HG03025 (cell line): Measurements from ENCODE around the gene RAB11FIP4.

Experiments
- ATAC-seq: cut with Tn5 transposase; IDR thresholded peaks from one replicate; pipeline ENCODE4 v1.9.1; 2021; ENCODE audit warnings: mild to moderate bottlenecking, moderate library complexity; ENCODE audit not compliant: unreplicated experiment, low FRiP score

Gene RAB11FIP4

DNA sequence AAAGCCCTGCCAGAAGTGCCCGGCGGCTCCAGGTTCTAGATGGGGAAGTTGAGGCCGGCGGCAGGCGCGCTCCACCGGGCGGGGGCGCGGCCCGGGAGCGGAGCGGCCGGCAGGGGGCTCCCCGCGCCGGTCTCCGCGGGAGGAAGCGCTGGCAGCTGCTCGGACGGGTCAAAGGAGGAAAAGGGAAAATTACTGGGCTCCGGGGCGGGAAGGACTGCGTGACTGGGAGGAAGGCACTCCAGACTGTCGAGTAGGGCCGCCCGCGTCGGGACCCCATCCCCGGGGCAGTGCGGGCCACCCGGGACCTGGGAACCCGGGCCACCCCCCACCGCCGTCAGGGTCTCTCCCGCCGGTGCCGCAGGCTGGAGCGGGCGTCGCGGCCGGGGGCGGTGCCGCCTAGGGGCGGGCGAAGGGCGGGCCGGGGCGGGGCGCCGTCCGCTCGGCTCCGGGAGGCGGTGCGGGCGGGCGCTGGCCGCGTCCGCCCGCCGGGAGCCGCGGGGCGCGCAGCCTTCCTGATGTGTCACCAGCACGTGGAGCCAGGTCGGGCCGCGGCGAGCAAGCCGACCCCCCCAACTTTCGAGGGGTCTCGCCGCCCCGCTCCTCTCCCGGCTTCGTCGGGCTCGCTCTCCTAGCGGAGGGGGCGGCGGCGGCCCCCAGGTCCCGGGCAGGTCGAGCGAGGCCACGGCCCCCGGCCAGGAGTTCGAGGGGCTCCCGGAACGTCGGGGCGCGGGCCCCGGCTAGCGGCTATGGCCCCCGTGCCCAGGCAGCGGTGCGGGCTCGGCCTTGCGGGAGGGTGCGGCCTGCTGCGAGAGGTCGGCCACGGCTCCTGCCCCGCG is 167.5 kb downstream of the RAB11FIP4 start:
- ATAC-seq = no peak

GRCh38 chr17:31559584-31560501 is 168.4 kb downstream of the RAB11FIP4 start:
- ATAC-seq = no peak

- ATAC-seq = no peak
Measured at GRCh38 chr17:31560616-31561235, 169.3 kb downstream of the RAB11FIP4 start.

GRCh38 chr17:31561469-31562375 is 170.2 kb downstream of the RAB11FIP4 start:
- ATAC-seq = no peak

GRCh38 chr17:31562376-31562840 is 170.9 kb downstream of the RAB11FIP4 start:
- no peak for ATAC-seq

DNA sequence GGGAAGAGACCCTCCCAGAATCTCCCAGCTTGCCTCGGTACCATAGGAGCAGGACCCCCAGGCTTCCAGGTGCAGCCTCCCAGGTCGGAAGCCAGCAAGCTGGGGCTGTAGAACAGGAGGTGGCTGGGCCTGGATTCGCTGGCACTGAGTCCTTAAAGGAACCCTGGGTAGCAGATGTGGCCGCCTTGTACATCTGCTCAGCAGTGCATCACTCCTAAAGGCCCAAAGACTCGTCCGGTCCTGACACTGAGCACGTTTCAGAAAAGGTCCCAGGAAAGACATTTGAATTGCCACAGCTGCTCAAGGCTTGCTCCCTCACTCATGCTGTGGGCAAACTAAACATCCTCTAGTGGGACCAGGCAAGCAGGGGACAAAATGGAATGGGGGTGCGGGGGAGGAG is 172.8 kb downstream of the RAB11FIP4 start:
- ATAC-seq = no peak

- ATAC-seq = no peak
Measured at GRCh38 chr17:31564883-31565301, 173.4 kb downstream of the RAB11FIP4 start.

- ATAC-seq = no peak
Measured at GRCh38 chr17:31565652-31566051, 174.2 kb downstream of the RAB11FIP4 start.

DNA sequence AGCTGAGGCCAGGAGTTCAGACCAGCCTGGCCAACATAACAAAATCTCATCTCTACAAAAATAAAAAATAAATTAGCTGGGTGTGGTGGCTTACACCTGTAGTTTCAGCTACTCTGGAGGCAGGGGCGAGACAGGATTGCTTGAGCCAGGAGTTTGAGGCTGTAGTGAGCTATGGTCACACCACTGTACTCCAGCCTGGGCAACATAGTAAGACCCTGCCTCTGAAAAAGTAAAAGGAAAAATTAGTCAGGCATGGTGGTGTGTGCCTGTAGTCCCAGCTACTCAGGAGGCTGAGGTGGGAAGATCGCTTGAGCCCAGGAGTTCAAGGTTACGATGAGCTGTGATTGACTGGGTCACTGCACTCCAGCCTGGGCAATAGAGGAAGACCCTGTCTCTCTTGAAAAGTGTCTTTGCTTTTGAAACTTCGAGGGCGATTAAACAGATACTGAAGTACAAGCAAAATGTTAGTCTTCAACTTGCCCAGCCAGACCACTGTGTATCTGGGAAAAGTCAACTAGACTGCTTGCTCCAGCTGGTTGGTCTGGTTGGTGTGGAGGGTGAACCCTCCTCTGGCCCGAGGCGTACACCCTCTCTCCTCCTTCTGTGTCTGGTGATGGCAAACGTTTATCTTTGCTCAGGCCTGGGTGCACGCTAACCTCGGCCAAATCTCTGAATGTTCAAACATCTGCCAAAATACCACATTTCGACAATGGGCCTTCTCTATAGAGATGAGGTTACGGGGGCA is 174.9 kb downstream of the RAB11FIP4 start:
- no peak for ATAC-seq

GRCh38 chr17:31566992-31567373 is 175.5 kb downstream of the RAB11FIP4 start:
- ATAC-seq = no peak

GRCh38 chr17:31568121-31568520 is 176.6 kb downstream of the RAB11FIP4 start:
- no peak for ATAC-seq

- ATAC-seq = no peak
Measured at GRCh38 chr17:31568539-31568938, 177.1 kb downstream of the RAB11FIP4 start.

DNA sequence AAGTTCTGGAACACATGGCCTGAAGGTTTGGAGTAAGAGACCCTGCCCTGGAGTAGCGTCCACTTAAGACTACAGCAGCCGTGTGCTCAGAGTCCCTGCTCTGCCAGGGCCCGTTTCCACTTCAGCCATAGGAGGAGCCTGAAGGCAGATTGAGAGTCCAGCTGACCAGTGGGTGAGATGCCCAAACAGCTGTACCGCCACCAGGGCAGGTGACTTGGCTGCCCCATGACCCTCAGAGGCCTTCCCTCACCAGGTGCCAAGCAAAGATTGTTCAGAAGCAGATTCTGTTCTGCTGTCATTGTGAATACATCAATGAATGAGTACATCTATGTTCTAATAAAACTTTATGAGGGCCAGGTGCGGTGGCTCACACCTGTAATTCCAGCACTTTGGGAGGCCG is 178.8 kb downstream of the RAB11FIP4 start:
- ATAC-seq = no peak

DNA sequence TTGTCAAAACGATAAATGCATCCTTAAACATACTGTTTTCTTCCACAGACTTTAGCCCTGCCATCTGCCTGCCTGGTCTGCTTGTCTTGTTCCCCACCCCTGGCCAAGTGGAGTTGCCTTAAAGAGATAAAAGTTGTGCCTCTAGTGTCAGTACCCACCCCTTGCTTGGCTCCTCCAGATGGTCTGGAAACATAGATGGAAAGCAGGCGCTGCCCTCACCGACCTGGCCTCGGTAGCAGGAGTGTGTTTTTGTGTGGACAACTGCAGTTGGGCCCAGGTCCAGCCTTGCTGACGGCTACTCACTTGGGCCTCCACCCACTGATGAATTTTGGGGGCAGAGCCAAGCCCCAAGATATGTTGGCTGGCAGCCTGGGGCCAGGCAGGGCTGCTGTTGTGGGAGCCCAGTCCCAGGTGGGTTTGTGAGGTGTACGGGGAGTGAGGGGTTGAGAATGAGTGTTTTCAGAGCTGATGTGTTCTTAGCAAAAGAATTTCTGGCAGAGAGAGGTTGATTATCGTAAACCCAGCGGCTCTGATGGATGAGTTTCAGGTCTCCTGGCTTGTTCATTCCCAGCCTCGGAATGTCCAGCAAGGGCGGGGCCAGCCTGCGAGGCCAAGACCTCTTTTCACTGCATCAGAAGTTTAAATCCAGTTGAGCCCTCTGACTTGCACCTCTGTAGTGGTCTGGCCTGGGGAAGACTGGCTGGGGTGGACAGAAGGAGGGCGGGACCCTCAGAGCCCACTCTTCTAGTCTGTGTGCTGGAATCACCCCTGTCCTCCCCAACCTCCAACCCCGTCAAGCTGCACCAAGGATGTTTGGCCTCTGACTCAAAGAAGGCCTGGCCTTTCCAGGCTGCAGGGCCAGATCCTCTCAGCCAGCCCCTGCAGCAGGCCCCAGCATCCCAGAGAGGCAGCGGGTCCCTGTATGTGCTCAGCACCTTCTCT is 179.7 kb downstream of the RAB11FIP4 start:
- ATAC-seq = no peak

DNA sequence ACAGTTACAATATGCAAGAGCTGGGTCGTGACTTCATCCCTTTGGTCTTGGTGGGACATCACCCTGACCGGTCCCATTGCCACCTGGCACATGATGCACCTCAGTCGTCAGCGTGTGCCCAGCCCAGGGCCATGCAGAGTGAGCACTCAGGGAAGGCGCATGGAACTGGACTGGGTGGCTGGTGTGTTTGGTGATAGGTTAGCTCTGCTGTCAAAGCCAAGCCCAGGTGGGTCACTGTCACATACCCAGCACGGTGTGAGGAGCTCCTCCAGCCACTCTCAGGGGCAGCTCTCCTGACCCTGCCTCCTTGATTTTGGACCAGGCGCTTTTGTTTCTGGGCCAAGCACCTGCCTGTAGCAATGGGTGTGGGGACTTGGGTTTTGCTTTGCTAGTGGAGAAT is 180.9 kb downstream of the RAB11FIP4 start:
- no peak for ATAC-seq

DNA sequence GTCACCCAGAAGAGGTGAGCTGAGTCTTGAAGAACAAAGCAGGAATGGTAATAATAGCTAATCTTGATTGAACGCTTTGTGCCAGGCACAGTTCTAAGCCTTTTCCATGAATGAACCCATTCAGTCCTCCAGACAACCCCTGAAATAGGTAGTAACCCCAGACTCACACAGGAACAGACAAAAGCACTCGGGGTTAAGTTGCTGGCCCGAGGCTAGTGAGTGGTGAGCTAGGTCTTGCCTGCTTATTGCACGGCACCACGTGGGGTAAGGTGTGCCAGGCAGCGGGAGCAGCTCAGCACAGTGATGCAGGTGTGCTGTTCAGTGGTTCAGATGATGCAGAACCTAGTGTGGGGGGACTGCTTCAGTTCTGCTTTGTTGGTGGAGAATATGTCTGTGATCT is 181.6 kb downstream of the RAB11FIP4 start:
- ATAC-seq = no peak

DNA sequence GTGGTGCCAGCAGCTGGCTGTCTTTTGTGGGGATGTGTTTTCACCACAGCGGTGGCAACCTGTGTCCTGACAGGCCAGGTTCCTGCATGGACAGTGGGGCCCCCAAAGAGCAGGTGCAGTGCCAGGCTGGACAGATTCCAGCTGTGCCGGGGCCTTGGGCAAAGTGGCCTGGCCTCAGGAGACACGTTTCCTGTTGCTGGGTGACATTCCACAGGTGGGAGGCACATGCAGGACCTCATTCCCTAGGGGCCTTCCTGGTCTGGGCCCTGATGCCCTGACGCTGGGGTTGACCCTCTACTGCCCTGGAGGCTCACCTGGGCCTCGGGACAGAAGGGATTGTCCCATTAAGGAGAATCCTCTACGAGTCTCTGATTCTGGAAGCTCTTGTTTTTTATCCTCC is 182.4 kb downstream of the RAB11FIP4 start:
- ATAC-seq = no peak

DNA sequence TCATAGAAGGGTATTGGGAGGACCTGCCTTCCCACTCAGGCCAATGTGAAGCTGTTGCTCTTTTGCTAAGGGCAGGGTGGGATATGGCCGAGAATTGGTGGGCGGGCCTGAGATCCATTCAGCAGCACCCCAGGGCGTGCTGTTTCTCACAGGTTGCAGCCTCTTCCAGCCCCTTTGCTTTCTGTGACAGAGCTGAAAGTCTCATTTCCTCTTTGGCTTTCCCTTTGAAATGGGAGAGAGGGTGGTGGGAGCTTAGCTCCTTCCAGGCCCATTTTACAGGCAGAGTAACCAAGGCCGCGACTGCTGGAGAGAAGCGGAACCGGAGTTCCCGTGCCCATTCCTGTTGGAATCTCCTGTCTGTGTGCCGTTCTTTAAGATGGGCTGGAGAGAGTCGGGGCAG is 183.0 kb downstream of the RAB11FIP4 start:
- no peak for ATAC-seq
